ENCODE results near the gene CFAP68.
"Not testable (repeated sequence)": the region's sequence is repeated elsewhere in the genome, so short reads cannot be mapped to it uniquely, and the experiment has no call there.

Gene CFAP68

DNA sequence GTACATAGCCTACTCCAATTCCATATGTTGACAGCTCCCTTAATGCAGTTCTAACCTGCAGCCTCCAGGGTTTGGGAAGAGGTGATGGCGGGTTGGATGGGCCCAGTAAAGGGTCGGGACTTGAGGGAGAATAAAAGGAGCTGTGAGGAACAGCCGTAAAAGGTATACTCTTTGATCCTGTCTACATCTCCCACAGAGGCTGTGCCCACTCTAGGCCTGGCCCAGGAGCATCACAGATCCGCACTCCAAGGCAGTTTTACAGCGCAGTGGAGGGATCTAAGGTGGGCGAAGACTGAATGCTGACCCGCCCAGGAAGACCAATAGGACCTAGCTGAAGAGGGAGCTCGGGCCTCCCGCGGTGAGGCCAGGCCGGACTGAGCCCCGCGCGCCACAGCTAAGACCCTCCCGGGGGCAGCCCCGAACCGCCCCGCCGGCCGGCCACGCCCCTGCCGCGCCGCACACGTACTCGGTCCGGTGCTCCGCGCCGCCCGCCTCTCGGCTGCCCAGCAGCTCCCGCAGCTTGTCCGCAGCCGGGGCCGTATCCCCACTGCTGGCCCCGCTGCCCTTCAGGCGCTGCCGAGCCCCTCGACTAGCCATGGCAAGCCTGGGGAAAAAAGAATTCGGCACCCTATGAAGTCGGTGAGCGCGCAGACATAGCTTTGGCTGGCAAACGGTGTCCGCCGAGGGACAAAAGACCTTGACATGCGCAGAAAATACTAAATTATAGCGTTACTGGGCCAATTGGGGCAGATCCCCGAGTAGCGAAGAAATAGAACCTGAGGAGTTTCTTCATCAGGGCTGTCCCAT is 8.3 kb upstream of the CFAP68 start, which contains the start of gene ALG9:
TSS of gene ALG9 (minus strand) at position 696 of the 807 bp plus-strand sequence. CDS start at position 597, 99 bp downstream.
- peak; percentile 90 to 93 for DNase-seq

DNA sequence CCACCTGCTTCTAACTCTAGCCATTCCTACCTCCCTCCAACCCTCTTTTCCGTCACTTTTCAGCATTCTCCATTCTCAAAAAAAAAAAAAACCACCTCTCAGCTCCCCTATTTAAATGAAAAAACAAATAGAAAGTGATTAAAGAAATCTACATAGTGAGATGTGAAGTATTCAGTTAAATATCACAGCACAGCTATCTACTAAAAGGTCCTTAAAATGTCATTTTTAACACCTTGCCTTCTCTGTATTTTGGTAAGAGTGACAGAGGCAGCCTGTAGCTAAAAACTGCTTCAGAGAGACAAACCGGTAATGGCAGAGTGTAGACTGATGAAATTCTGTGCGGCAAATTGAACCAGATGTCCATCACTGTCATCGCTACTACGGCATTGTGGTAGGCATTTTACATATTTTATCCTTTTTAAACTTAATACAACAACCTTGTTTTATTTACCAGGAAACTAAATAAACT is 7.6 kb upstream of the CFAP68 start:
- DNase-seq, result no peak

DNA sequence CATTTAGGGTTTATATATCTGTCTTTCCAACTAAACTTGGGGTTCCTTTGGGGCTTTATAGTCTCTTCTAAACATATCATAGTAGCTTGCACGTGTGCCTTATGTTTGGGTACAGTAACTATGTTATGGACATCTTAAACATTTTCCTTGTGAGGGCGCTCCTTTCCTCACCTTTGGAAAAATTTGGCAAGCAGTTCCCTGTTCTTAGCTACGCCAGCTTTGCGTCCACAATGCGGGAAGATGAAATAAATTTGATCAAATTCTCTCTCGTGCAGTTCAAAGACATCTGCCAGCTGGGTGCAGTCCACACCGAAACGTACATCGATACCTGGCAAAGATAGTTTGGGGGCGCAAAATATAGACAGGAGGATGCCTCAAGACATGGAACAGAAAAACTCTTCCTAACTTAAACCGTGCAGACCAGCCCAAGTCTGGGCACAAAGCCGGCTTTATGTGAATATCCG is 924 bp upstream of the CFAP68 start:
- no peak for DNase-seq

DNA sequence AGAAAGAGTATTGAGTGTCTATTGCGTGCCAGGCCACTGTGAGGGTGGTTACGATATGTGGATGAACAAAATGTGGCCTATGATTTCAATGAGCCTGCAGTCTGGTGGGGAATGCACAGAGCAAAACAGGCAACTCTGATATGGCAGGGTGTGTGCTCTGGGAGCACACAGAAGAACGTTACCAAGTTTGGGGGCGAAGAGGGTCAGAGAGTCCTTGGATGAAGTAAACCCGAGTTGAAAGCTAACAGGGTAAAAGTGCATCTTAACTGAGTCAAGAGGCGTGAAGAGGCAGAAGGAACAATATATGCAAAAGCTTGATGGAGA is 258 bp downstream of the CFAP68 start:
- DNase-seq, result no peak

DNA sequence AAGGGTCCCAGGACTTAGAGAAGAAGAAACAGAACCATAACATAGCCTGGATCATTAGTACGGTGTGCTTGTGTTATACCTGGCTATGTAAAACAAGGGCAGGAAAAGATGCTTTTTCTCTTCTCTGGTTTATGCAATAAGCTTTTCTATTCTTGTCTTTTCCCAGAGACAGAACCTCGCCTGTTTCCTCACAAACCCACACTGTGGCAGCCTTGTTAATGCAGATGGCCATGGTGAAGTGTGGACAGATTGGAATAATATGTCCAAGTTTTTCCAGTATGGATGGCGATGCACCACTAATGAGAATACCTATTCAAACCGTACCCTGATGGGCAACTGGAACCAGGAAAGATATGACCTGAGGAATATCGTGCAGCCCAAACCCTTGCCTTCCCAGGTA is 2.9 kb downstream of the CFAP68 start:
- no peak for DNase-seq

DNA sequence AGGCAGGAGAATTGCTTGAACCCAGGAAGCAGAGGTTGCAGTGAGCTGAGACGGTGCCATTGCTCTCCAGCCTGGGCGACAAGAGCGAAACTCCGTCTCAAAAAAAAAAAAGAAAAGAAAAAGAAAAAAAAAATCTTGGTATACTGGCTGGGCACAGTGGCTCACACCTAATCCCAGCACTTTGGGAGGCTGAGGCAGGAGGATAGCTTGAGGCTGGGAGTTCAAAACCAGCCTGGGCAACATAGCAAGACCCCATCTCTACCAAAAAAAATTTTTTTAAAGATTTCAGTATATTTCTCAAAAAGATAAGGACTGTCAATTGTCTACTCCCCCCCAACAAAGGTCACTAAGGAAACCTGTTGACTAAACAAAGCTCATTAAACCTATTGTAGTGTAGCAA is 5.7 kb downstream of the CFAP68 start:
- DNase-seq, result not testable (repeated sequence)

DNA sequence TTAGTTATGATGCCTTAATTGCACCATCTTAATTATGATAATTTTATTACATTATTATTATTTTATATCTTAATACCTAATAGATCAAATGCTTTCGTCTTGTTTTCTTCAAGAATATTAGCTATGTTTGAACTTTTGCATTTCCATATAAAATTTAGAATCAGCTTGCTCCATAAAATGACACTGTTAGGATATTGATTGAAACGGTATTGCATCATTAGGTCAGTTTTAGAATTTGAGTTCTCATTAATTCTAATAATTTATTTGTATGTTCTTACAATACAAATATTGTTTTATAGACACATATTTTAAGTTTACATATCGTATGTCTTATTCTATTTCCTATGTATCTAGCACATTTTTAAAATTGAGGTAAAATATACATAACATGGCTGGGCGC is 6.7 kb downstream of the CFAP68 start:
- DNase-seq, result no peak

DNA sequence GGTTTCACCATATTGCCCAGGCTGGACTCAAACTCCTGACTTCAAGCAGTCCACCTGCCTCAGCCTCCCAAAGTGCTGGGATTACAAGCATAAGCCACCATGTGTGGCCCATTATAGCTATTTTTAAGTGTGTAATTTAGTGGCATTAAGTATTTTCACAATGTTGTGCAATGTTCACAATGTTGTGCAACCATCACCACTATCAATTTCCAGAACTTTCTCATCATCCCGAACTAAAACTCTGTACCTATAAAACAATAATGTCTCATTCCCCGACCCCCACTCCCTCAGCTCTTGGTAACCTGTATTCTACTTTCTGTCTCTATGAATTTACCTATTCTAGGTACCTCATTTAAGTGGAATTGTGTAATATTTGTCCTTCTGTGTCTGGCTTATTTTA is 7.5 kb downstream of the CFAP68 start:
- DNase-seq, result no peak

DNA sequence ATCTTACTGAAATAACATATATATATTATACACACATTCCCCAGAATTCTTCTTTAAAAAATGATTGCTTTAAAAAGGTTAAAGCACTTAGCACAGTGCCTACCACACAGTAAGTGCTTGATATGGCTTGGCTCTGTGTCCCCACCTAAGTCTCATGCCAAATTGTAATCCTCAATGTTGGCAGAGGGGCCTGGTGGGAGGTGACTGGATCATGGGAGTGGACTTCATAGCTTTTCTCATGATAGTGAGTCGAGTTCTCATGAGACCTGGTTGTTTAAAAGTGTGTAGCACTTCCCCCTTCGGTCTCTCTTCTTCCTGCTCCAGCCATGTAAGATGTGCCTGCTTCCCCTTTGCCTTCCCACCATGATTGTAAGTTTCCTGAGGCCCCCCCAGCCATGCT is 26.1 kb downstream of the CFAP68 start:
- no peak for DNase-seq

DNA sequence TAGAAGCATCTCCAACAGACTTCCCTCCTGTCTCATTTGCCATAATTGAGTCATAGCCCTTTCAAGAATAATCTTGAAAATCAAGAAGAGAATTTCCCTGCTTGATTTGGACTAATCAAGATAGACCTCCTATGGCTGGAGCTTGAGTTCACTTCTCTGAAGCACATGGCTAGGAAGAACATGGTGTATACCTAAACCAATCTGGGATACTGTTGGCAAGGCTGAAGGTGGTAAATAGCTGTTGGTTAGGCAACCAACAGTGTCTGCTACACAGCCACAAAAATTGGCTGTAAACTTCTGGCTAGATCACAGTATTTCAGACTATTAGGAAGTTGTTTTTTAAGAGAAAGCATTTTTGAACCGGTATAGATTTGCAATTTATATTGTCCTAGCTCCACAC is 27.3 kb downstream of the CFAP68 start:
- no peak for DNase-seq

DNA sequence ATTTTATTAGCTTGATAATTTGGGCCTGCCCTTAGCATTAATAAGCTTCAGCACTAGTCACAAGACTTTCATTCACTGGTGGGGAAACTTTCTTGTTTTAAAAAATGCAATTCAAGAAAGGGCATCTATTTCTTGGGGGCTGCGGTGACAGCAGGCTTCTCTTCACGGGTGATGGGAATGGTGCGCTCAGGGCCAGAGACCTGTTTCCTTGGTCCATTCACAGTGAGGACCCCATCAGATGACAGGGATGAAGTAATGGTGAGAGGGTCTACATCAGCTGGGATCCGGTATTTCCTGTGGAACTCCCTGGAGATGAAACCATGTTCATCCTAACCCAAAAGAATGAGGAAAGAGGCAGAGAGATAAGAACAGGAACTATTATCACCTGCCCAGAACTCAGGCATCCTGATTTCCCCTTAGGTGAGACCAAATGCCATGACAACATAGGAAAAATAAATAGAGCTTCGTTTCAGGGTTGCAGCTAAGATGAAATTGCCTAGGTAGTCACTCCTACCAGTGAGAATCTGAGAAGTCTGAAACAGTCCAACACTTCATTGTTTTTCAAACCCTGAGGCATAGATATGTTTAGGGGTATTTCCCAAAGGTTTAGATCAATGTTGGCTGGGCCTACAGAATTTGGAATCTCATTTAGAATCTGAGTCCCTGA is 29.4 kb downstream of the CFAP68 start:
- DNase-seq, result no peak

DNA sequence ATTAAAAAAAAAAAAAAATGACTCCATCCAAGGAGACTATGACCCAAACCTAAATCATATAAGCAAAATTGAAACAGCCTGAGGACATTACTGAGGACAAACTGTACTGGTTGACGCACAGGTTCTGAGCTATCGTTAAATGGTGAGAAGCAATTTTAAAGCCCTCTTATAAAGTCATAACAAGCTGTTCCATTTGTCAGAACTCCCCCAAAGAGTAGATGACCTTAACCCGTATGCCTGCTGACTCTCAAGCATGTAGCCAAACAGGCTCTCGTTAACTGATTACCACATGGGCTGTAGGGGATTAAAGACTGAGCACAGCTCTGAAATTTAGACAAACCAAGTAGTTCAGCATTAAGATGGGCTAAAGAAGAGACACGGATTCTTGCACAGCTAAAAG is 30.0 kb downstream of the CFAP68 start:
- DNase-seq, result no peak

DNA sequence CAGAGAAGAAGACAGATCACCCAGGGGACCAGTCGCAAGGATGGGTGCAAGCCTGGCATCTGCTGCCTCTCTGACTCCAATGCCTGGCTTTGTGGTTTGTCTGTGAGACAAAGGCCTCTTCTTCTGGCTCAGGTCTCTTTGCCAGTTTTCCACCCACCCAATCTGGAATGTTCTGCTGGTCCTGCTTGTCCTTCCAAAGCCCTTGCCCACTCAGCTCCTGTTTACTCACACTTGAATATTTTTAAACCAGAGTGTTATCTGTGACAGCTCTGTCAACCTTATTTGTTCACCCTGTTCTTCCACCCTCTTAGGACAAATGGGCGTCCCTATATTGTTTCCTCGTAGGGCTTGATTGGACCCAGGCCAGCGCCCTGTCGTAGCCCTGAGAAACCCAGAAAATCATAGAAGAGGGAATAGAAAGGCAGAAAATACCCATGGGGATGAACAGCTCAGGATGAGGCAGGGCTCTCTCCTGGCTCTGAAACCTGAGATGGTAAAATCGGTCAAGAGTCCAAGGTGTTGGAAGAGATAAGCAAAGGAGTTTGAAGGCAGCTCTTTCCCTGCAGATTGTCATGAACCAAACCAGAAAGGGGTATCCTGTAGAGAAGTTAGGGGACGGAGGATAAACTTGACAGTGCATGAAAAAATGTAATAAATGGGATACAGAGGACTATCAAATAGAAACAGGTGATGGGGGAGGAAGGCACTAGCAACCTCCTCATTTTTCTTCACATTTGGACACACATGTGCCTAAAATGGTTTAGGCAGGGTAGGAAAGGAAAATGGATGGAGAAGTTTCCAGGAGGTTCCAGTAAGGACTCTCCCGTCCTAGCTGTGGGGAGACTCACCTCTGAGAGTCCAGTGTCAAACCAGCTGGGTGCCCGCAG is 31.6 kb downstream of the CFAP68 start:
- DNase-seq, result no peak

DNA sequence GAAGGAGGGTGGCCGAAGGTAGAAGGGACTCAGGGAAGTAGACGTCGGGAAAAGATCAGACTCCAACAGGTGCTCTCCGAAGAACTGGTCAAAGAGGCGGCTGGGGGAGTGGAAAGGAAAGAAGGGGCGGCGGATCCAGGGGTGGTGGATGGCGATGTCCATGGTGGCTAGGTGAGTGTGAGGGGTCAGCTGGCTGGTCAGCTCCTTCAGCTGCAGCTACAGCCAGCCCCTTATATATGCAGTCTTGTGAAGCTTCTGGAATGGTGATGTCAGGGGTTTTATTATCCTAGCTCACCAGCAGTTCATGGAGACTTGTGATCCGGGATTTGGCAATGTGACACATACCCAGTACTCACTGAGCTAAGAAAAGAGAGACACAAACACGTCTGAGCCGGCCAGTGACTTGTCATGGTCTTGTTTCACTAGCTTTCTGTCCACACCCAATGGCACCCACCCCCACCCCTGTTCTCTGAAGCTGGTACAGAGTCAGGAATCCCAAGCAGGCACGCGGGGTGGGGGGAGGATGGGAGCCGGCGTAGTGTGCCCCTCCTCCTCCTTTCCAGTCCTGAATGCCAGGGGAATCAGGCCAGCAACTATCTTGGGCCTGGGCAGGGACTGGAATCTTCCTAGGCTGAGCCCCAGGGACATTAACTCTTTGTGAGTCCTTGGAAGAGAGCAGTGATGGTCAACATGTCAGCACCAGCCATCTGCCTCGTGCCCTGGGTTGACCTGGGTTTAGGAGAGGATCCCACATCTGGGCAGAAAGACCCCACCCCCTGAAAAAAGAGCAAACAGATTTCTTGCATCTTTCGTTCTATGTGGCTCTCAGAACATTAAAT is 32.4 kb downstream of the CFAP68 start, which contains the start of gene CRYAB:
TSS of gene CRYAB (minus strand) at position 208 of the 839 bp plus-strand sequence. CDS start at position 162, 46 bp downstream.
- DNase-seq, result no peak

DNA sequence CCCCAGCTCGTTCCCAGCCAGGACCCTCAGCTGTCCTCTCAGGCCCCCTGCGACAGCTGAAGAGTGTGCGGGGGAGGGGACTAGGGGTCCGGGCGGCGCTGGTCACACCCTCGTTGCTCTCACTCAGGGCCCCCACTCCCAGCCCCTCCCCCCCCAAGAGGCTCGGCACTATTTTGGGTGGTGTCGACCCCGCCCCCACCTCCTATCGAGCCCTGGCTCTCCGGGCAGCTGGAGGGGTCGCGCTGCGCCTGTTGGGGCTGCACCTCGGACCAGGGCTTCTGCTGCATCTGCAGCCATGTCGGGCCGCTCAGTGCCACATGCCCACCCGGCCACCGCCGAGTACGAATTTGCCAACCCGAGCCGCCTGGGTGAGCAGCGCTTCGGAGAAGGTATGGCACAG is 33.2 kb downstream of the CFAP68 start, which contains the start of gene HSPB2:
TSS of gene HSPB2 (plus strand) at position 200 of the 400 bp plus-strand sequence. CDS start at position 296, 96 bp downstream.
- DNase-seq, result no peak

DNA sequence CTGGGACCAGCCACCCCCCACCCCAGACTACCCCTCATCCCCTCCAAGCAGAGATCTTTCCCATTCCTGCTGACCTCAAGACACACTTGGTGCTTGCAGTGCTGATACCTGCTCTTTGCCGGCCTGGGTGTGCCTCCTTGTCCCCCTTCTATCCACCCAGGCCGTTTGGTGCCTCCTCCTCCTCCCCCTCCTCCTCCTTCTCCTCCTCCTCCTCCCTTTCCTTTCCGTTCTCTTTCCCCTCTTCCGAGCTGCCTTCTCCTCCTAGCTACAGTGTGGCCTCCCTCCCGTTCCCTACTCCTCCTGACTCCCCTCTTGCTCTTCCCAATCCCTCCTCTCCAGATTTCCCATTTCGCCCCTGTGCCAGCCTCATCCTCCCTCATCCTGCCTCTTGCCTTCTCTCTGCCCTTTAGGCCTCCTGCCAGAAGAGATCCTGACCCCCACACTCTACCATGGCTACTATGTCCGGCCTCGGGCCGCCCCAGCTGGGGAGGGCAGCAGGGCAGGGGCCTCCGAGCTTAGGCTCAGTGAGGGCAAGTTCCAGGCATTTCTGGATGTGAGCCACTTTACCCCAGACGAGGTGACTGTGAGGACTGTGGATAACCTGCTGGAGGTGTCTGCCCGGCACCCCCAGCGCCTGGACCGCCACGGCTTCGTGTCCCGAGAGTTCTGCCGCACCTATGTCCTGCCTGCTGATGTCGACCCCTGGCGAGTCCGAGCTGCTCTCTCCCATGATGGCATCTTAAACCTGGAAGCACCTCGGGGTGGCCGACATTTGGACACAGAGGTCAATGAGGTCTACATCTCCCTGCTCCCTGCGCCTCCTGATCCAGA is 33.9 kb downstream of the CFAP68 start:
- no peak for DNase-seq

DNA sequence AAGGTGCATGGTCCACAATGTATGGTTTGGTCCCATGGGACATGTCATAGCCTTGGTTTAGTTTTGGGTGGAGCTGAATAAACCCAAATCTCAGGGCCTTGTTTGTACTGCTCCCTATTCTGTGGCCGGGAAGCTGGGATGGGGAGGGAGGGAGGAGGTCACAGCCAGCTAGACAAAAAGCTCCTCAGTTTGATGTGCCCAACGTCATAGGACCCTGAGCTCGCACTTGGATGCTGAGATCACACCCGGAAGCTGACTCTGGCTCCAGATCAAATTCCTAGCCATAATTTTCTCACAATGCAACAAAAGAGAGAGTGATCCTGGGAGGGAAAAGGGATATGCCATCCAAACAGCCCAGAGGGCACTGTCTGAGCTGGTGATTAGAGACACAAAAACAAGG is 34.7 kb downstream of the CFAP68 start:
- DNase-seq, result no peak

DNA sequence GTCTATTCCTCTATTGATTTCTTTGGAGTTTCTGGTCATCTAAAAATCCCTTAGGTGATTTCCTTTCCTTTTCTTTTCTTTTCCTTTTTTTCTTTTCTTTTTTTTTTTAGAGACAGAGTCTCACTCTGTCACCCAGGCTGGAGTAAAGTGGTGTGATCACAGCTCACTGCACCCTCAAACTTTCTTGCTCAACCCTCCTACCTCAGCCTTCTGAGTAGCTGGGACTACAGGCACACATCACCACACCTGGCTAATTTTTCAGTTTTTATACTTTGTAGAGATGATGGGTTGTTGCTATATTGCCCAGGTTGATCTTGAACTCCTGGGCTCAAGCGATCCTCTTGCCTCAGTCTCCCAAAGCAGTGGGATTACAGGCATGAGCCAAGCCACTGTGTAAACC is 37.4 kb downstream of the CFAP68 start:
- no peak for DNase-seq

DNA sequence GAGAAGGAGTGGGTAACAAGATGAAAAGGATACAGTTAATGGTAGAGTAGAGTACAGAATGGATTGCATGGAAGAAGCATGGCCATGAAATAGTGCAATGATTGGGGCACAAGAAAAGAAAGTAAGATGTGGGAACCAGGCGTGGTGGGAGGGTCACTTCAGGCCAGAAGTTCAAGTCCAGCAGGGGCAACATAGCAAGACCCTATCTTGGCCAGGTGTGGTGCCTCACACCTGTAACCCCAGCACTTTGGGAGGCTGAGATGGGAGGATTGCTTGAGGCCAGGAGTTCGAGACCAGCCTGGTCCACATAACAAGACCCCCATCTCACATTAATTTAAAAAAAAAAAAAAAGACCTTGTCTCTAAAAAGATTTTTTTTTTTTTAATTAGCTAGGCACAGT is 38.0 kb downstream of the CFAP68 start:
- no peak for DNase-seq

DNA sequence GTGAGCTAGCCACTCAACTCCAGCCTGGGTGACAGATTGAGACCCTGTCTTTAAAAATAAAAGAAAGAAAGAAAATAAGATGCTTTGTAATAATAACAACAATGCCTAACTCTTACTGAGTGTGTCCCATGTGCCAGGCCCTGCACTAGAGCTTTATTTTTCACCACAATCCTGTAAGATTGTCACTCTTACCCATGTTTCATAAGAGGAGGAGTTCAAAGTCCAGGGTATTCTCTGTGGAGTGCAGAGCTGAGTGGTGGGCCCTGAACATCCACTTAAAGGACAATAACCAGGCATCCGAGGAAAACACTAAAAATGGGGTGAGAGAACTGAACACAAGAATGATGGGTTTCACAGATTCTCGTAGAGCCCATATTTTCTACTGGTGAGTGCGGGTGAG is 38.4 kb downstream of the CFAP68 start:
- DNase-seq, result no peak
